ENCODE results near the gene ATP13A2. TPM values are rescaled to one million over a fixed set of nuclear protein-coding genes. Genes with fewer than 3 reads are reported as not detected.

Gene ATP13A2
- polyA plus RNA-seq, 3 donors = 26.3 to 30.4 (median 30.0) TPM

DNA sequence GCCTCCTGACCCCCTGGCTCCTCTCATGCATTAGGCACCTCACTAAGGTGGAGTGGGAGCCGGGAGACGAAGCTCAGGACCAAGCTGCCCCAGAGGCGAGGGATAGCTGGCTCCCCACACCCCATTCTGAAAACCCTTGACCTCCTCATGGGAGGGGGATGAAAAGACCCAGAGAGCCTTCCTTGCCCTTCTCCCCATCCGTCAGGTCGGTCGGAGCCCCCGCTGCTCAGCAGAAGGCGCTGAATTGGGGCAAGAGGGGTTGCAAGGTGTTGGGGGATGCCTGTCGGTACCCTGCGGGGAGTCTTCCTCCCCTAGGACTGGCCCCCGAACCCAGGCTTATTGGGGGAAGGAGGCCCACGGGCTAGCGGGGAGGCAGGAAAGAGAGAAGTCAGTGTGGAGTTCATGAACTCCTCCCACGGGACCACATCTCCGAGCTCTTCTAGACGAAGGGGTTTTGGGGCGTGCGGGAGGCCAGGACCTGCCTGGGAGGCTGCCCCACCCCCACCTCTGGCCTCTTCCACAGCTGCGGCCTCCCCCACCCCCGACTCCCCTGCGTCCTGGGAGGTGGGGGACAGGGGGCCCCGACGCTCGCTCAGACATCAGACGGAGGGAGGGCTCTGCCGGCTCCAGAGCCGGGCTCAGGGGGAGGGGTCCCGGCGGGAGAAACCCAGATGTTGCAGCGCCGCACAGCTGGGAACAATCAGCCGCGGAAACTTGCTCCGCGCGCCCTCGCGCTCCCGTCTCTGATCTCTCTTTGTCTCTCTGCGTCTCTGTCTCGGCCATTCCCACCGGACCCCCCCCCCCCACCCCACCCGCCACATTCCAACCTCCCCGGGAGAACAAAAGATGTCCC is 32.0 kb downstream of the ATP13A2 start:
- peak in 1 of 3 donors; percentile 41 for DNase-seq (ENCODE audit: low read depth in 3 of 3, low spot score in 2 of 3)

GRCh38 chr1:16978567-16979474 is 32.9 kb downstream of the ATP13A2 start:
- DNase-seq (ENCODE audit: low read depth in 3 of 3, low spot score in 2 of 3) = no peak

- no peak for DNase-seq (ENCODE audit: low read depth in 3 of 3, low spot score in 2 of 3)
Measured at GRCh38 chr1:16978139-16978538, 33.6 kb downstream of the ATP13A2 start.

GRCh38 chr1:16977377-16977776 is 34.4 kb downstream of the ATP13A2 start:
- no peak for DNase-seq (ENCODE audit: low read depth in 3 of 3, low spot score in 2 of 3)

DNA sequence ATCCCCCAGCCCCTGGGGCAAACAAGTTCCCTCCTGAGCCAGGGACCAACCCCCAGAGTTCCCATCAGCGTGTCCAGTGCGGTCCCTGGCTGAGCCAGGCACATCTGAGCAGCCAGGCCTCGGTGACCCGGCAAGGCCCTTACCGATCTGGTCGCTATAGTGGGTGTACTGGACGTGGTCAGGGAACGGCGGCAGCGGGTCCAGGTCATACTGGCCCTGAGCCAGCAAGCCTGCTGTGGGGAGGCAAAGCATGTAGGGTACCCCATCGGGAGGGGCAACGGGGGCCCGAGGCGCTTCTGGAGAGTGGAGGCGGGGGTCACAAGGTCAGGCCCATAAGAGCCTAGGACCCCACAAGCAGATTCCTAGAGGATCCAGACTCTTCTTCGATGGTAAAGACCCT is 34.8 kb downstream of the ATP13A2 start:
- DNase-seq (ENCODE audit: low read depth in 3 of 3, low spot score in 2 of 3) = no peak

- DNase-seq (ENCODE audit: low read depth in 3 of 3, low spot score in 2 of 3) = no peak
Measured at GRCh38 chr1:16975838-16976237, 35.9 kb downstream of the ATP13A2 start.

DNA sequence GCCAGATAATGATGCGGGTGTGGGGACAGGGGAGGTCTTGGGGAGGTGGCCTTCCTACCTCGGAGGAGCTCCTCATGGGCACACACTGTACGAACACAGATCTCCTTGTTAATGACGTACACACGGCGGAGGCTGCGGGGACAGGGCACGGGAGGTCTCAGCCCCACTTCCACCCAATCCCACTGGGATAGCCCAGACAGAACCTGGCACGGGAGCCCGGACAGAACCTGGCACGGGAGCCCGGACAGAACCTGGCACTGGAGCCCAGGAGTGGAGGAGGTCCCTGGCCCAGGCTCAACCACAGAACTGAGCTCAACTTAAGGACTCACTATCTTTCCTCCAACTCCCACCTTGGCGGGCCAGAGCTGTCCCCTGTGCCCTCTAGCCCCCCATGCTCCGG is 36.5 kb downstream of the ATP13A2 start:
- DNase-seq (ENCODE audit: low read depth in 3 of 3, low spot score in 2 of 3) = no peak

GRCh38 chr1:16973215-16973614 is 38.5 kb downstream of the ATP13A2 start:
- DNase-seq (ENCODE audit: low read depth in 3 of 3, low spot score in 2 of 3) = no peak

GRCh38 chr1:16972189-16972895 is 39.4 kb downstream of the ATP13A2 start:
- no peak for DNase-seq (ENCODE audit: low read depth in 3 of 3, low spot score in 2 of 3)

GRCh38 chr1:16971341-16972188 is 40.2 kb downstream of the ATP13A2 start:
- DNase-seq (ENCODE audit: low read depth in 3 of 3, low spot score in 2 of 3) = no peak

DNA sequence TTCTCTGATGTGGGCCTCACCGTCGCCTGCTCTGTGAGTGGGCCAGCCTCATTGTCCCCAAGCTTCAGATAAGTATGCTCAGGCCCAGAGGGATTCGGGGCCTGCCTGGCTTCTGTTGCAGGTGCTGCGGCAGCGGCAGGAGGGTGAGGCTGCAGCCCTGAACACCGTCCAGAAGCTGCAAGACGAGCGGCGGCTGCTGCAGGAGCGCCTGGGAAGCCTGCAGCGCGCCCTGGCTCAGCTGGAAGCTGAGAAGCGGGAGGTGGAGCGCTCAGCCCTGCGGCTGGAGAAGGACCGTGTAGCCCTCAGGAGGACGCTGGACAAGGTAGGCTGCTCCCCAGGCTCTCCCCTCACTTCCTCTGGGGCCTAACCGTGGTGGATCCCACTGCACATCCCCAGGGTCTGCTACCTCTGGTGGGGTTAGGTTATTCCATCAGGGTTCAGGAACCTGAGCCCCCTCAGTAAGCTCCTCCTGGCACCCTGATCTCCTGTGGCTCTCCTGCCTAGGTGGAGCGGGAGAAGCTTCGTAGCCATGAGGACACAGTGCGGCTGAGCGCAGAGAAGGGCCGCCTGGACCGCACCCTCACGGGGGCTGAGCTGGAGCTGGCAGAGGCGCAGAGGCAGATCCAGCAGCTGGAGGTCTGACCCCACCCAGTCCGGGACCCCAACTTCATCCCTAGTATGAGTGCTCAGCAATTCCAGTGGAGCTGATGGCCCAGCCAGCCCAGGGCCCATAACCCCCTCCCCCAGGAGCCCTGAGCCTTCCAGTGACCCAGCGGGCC is 41.4 kb downstream of the ATP13A2 start:
- no peak for DNase-seq (ENCODE audit: low read depth in 3 of 3, low spot score in 2 of 3)

- no peak for DNase-seq (ENCODE audit: low read depth in 3 of 3, low spot score in 2 of 3)
Measured at GRCh38 chr1:16969651-16970050, 42.1 kb downstream of the ATP13A2 start.

DNA sequence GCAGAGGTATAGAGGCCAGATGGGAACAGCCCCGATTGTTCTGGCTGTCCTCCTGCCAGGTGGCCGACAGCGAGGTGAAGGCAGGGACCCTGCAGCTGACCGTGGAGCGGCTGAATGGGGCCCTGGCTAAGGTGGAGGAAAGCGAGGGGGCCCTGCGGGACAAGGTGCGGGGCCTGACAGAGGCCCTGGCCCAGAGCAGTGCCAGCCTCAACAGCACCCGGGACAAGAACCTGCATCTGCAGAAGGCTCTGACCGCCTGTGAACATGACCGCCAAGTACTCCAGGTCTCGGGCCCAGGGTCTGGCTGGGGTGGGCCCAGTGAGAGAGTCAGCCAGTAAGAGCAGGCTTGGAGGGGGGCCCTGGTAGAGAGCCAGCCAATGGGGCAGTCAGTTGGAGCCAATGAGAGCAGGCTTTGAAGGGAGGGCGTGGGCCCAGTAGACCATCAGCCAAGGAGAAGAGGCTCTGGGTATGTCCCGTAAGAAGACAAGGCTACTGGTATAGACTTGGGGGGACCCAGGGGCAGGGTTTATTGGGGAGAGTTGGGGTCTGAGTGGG is 42.6 kb downstream of the ATP13A2 start:
- DNase-seq (ENCODE audit: low read depth in 3 of 3, low spot score in 2 of 3) = no peak

DNA sequence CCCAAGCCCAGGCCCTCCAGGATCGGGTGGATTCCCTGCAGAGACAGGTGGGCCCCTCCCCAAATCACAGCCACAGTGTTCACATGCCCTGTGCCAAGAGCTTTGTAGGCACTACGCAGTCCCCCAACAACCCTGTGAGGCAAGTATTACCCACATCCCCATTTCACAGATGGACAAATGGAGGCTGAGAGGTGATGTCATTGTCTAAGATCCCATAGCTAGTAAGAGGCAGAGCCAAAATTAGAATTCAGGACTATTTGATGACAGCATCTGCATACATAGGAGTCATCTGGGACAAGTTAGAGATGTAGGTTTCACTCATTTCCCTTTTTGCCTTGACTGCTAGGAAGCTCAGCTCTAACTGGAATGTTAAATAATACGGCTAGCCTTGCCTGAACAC is 43.4 kb downstream of the ATP13A2 start:
- DNase-seq (ENCODE audit: low read depth in 3 of 3, low spot score in 2 of 3) = no peak

DNA sequence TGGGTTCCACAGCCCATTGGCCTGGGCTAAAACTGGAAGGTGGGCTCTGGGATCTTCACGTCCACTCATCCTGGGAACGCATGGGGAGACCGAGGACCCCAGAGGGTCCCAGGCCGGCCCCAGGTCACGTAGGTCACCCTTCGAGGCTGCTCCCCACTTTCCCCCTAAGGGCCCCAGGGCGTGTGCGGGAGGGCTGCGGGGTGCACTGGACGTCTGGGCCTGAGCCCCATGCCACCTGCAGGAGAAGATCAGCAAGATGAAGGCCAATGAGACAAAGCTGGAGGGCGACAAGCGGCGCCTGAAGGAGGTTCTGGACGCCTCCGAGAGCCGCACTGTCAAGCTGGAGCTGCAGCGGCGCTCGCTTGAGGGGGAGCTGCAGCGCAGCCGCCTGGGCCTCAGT is 43.8 kb downstream of the ATP13A2 start:
- no peak for DNase-seq (ENCODE audit: low read depth in 3 of 3, low spot score in 2 of 3)

DNA sequence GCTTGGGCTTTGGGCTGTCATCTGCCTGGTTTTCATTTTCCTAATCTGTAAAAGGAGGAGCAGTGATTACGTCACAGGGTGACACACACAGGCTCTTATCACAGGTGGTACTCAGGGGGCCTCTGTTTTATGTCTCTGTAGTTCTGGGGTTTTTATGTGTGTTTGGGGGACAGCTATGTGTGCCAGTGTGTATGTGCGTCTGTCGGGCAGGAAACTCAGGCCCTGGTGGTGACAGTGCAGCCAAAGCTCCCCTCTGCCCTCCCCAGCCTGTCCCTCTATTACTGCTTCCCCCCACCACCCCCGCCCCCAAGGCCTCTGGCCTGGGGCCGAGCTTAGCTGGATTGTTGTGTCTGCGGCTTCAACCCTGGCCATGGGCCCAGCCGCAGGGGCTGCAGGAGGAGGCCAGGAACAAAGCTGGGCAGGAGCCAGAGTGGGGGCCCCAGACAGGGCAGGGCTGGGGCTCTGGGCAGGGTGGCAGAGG is 44.6 kb downstream of the ATP13A2 start:
- no peak for DNase-seq (ENCODE audit: low read depth in 3 of 3, low spot score in 2 of 3)

- no peak for DNase-seq (ENCODE audit: low read depth in 3 of 3, low spot score in 2 of 3)
Measured at GRCh38 chr1:16966282-16966681, 45.4 kb downstream of the ATP13A2 start.

GRCh38 chr1:16965486-16966067 is 46.2 kb downstream of the ATP13A2 start:
- no peak for DNase-seq (ENCODE audit: low read depth in 3 of 3, low spot score in 2 of 3)

All from right renal cortex interstitium (tissue), 3 donors.